Esophagus mucosa (tissue), 1 donor: Measurements from ENCODE around the gene PEPD. TPM values are rescaled to one million over a fixed set of nuclear protein-coding genes. Genes with fewer than 3 reads are reported as not detected.

Source experiments
- ATAC-seq: fragments of 200-7000 bp; cut with Tn5 transposase; one replicate; pipeline ENCODE4 v1.9.1; 2020
- total RNA-seq: library from RNA; stranded (reverse); gene quantifications from one replicate; pipeline ENCODE4 v1.2.4, GENCODE V29; 2023
- donor health status: DM: yes; HTN: yes; CAD: no.

The PEPD gene
- total RNA-seq, 1 donor from 2014 or later: 52.4 TPM

DNA sequence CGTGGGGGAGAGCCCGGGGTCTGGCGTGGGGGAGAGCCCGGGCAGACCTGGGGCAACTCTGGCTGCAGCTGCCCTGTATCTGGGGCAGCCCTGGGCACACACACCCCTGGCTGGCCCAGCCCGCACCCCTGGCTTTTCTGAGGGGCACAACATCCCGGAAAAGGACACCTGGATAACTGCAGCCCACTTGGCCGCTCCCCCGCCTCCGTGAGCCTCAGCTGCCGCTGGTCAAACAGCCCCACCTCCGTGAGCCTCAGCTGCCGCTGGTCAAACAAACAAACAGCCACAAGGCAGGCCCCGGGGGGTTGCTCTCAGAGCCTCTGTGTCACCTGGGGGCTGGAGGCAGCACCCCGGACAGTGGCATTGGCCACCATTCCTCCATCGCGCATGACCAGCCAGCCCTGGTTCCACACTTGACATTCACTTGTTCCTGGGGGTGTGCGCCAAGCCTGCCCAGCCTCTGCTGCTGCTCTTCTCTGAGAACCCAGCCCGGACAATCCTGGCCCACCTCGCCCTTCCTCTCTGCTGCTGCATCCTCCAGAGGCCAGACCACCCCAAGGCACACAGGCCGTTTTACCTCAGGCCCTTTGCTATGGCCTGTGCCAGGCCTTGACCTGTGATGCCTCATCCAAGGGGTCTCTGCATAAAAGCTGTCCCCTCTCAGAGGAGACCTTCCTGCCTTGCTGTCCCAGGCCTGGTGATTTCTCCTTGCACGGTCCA lies 128.1 kb downstream of the PEPD start:
- ATAC-seq: no peak

- ATAC-seq: no peak
Observed at GRCh38 chr19:33392341-33393285, 129.0 kb downstream of the PEPD start.

- ATAC-seq: no peak
Observed at GRCh38 chr19:33391631-33392249, 129.9 kb downstream of the PEPD start.

DNA sequence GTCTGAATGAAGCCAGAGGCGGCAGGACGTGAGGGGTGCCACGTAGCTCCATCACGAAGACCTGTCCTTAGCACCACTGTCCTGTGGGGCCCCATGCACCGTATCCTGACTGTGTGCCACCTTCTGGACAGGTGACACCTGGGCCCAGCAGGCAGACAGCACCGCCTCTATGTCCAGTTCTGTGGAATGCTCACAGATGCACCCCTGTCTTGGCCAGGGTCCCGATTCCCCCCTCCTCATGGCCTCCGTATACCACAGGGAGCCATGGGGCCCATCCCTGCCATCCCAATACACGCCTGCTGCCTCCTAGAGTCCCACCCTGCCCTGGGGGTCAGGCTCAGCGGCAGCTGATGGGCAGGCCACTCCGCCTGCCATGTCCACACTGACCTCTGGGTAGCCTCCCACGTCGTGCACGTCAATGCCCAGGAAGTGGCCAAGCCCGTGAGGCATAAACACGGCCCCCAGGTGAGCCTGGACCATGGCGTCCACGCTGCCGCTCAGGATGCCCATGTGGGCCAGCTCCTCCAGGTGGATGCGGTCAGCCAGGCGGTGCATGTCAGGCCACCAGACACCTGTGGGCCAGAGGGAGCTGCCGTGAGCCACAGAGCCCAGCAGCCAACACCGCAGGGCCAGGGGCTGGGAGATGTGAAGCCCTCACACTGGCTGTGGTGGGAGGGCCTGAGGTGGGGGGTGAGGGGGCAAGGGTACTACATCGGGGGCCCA lies 130.5 kb downstream of the PEPD start:
- peak; percentile 1 for ATAC-seq

DNA sequence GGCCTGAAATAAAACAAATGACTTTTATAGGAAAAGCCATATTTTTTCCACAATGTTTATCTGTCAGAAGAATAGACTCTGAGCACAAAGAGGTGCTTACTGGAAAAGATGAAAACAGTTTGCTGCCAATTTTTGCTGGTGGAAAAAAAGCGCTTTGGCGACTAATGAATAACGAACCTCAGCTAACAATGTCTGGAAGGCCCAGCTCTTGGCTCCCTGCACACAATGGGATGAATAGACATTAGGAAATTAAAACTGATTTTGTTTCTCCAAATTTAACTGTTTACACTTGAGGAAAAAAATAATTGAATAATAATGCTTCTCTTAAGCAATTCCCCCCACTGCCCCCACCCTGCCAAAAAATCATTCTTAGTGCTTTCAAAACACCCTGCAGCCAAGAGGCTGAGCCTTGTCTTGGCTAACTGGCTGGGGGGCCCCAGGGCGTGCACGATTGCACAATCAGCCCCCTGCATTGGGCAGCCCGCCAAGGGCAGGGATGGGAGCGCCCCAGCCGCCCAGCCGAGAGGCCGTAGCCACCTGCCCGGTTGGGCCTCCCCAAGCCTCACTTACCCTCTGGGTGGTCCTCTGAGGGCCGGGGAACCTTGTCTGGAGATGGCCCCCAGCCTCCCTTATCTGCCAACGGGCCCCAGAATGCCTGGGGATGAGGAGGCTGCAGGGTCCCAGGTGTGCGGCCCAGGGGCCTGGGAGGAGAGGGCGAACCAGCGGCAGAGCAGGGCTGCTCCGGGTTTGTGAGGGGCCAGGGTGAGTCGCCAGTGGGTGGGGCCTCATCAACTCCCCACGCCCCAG lies 131.3 kb downstream of the PEPD start:
- peak; percentile 1 for ATAC-seq

- peak; percentile 9 for ATAC-seq
Observed at GRCh38 chr19:33389421-33390100, 132.0 kb downstream of the PEPD start.

- ATAC-seq: no peak
Observed at GRCh38 chr19:33388725-33389420, 132.7 kb downstream of the PEPD start.

GRCh38 chr19:33388231-33388724 lies 133.3 kb downstream of the PEPD start:
- ATAC-seq: peak; percentile 3

GRCh38 chr19:33387351-33388230 lies 134.0 kb downstream of the PEPD start:
- no peak for ATAC-seq

DNA sequence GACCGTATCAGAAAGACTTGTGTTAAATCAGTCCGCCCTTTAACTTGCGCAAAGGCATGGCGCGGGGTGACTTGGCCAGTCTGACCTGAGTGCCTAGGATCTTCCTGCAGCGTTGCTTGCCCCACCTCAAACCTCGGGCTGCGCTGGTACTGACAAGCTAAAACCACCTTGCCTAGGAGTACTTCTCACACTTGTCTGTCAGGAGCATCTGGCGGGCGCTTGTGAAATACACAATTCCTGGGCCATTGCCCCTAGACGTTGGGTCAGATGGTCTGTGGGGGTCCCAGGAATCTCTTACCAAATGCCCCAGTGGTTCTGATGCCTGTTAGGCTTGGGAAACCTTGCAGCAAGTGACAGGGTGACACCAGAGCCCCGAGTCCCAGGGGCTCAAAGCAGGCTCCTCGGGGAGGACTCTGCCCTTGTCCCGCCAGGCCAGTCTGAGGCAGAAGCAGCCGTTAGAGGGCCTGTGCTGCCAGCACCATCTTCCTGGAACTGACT lies 135.2 kb downstream of the PEPD start:
- ATAC-seq: peak; percentile 41

DNA sequence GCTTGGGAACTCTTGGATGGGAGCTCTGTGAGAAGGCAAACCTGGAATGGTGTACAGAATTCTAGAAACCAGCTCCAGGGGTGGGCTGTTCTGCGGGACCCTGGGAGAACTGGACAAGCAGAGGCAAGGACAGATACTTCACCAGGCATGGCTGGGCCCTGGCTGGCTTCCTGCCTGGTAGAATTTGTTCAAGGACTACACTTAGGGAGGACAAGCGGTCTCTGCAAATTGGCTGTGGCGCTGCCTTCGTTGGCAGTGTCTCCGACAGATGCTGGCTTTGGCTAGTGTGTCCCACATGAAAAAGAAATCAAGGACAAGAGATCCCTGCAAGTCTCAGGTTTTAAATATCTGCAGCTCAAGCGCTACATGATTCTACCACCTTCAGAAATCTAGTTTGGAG lies 135.6 kb downstream of the PEPD start:
- ATAC-seq: no peak

DNA sequence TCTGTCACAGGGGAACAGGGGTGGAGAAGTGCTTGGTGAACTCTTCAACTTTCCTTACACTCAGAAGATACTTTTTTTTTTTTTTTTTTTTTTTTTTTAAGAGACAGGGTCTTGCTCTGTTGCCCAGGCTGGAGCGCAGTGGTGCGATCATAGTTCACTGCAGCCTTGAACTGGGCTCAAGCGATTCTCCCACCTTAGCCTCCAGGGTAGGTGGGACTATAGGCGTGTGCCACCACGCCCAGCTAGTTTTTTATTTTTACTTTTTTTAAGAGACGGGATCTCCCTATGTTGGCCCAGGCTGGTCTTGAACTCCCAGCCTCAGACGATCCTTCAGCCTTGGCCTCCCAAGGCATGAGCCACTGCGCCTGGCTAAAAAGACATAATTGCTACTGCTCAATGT lies 136.6 kb downstream of the PEPD start:
- ATAC-seq: no peak

- no peak for ATAC-seq
Observed at GRCh38 chr19:33383720-33384292, 137.8 kb downstream of the PEPD start.

DNA sequence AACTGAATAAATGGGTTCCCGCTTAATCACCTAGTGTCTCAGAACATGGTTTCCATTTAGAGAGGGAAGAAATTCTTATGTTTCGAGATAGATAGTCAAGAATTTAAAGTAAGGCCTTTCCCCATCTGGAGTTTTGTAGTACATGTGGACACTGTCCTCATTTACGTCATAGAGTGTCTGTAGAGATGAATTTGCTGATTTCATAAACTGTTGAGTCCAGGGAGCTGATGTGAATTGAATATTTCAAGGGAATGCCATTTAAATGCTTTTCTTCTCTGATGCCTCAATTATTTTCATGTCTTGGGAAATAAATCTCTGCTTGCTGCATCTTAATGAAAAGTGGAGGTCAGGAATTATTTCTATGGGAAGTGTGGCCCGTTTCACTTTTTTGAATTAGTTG lies 138.6 kb downstream of the PEPD start:
- no peak for ATAC-seq

- ATAC-seq: no peak
Observed at GRCh38 chr19:33382006-33382405, 139.6 kb downstream of the PEPD start.

DNA sequence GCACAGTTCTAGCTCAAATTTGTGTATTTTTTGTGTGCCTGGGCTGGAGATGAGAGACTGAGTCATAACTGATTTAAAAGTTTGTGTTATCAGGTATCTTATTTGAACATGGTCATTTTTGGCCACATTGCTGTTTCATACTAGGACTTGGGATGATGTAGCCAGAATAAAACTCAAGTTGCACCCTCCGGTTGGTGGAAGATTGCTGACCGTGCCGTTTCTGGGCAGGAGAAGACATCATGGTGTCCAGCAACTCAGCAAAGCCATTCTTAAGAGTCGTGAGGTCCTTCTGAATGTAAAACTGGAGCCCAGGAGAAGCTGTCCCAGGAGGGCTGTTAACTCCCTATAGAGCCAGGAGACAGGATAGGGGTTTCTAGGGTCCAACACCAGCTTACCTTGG lies 140.5 kb downstream of the PEPD start:
- ATAC-seq: no peak

DNA sequence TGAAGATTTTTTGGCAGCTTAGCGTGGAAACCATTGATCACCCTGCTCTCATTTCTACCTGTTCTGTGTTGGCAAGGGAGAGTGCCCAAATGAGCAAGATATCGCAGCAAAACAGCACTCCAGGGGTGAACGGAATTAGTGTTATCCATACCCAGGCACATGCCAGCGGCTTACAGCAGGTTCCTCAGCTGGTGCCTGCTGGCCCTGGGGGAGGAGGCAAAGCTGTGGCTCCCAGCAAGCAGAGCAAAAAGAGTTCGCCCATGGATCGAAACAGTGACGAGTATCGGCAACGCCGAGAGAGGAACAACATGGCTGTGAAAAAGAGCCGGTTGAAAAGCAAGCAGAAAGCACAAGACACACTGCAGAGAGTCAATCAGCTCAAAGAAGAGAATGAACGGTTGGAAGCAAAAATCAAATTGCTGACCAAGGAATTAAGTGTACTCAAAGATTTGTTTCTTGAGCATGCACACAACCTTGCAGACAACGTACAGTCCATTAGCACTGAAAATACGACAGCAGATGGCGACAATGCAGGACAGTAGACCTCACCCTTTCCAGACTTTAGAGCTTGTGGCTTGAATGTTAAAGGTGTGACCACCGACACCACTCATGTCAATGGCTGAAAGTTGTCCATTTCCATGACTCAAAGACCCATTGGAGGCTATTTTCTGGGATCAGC lies 142.3 kb downstream of the PEPD start:
- ATAC-seq: no peak
